Kidney (tissue), 14 donors: Measurements from ENCODE around the gene HNRNPF. TPM values are rescaled to one million over a fixed set of nuclear protein-coding genes. Genes with fewer than 3 reads are reported as not detected.

Source experiments
- DNase-seq, 5 donors: peaks; one replicate each; pipeline ENCODE4 v3.0.0-alpha.2; 2013 to 2020
- FAIRE-seq: peaks from 2 replicates; lab custom pipeline; 2012; peaks lifted over from hg19 to GRCh38; lab: Jason Lieb, UNC
- H3K27ac ChIP-seq, 2 donors: one replicate each; pipeline ENCODE4 v1.7.0; 2013; ENCODE audit warnings: low read depth in 2 of 2, low read length in 2 of 2, inconsistent platforms in 1 of 2
- H3K27me3 ChIP-seq: one replicate; pipeline ENCODE4 v1.7.1; 2013; ENCODE audit warnings: low read length, inconsistent platforms; ENCODE audit not compliant: control insufficient read depth, insufficient read depth
- H3K36me3 ChIP-seq, 3 donors: one replicate each; pipeline versions ENCODE4 v1.7.0 to v1.7.1; 2013; ENCODE audit warnings: low read length in 3 of 3, control low read depth in 1 of 3, inconsistent platforms in 1 of 3; ENCODE audit not compliant: insufficient read depth in 3 of 3, control insufficient read depth in 2 of 3
- H3K4me1 ChIP-seq, 3 donors: one replicate each; pipeline versions ENCODE4 v1.7.0 to v1.7.1; 2013; ENCODE audit warnings: low read length in 3 of 3, inconsistent platforms in 1 of 3, low read depth in 1 of 3; ENCODE audit not compliant: control insufficient read depth in 2 of 3, insufficient read depth in 2 of 3
- H3K4me3 ChIP-seq, 3 donors: one replicate each; pipeline versions ENCODE4 v1.7.0 to v1.8.1; 2013; ENCODE audit warnings: low read length in 3 of 3, control low read depth in 1 of 3, inconsistent platforms in 1 of 3
- H3K9ac ChIP-seq, 3 donors: one replicate each; pipeline versions ENCODE4 v1.7.0 to v1.7.1; 2013; ENCODE audit warnings: low read length in 3 of 3, control low read depth in 1 of 3, inconsistent platforms in 1 of 3
- H3K9me3 ChIP-seq, 3 donors: one replicate each; pipeline versions ENCODE4 v1.7.0 to v1.7.1; 2013; ENCODE audit warnings: low read length in 3 of 3, control low read depth in 1 of 3, inconsistent platforms in 1 of 3; ENCODE audit not compliant: control insufficient read depth in 2 of 3, insufficient read depth in 1 of 3
- CTCF ChIP-seq: IDR thresholded peaks from 3 replicates; pipeline ENCODE4 v1.5.1; 2012; ENCODE audit warnings: mild to moderate bottlenecking, moderate library complexity, borderline replicate concordance; ENCODE audit not compliant: insufficient read depth; ENCODE audit errors: extremely low read depth
- intact Hi-C: fragments of 100-400 bp; cut with DNase I; formaldehyde crosslinking; loops from one replicate; pipeline ENCODE4 v1.11.1; 2022
- polyA plus RNA-seq: library from polyadenylated mRNA; stranded (reverse); fragments of 350-450 nt; fragmentation: Illumina TruSeq; extraction: RNeasy Lipid Tissue Mini Kit (QIAGEN cat#74804); gene quantifications from one replicate; pipeline ENCODE4 v1.2.3, GENCODE V29; 2014; ENCODE audit warnings: low read depth, low replicate concordance; ENCODE audit not compliant: insufficient read depth
- total RNA-seq: library from RNA; stranded (reverse); fragmentation: NEBNext Ultra II Directional; extraction: Animal tissue kit (Norgen Biotek cat#: 25700); gene quantifications from one replicate; pipeline ENCODE4 v1.2.1, GENCODE V29; 2021
- donor health status: control.
- donor health status: control.
- donor health status: control.
- donor health status: control.
- donor health status: control.
- donor health status: DM: yes; HTN: yes; CAD: no.
- donor health status: Normal renal cell carcinoma (clear cell type).

The HNRNPF gene
- total and polyA plus RNA-seq, 2 donors from 2014 or later, result 74.0 to 190 TPM

- no peak for TF ChIP-seq CTCF
- DNase-seq (peak in 1 of 5 donors; percentile 39), FAIRE-seq (no peak)
- no peak overlapping the region for H3K4me3 ChIP-seq
- peaks cover 0 to 4% (median 0%) of the 10 kb centered on the region in 3 donors for H3K4me1 ChIP-seq
- H3K9me3 ChIP-seq, result no peaks in the 10 kb centered on the region
- no peak overlapping the region for H3K27ac ChIP-seq
- peaks cover 8 to 59% (median 43%) of the 10 kb centered on the region in 3 donors for H3K36me3 ChIP-seq
- H3K9ac ChIP-seq, result no peak overlapping the region
- H3K27me3 ChIP-seq, result no peaks in the 10 kb centered on the region
- intact Hi-C loops, result no loop called here
Observed at GRCh38 chr10:43387678-43388032, 21.3 kb downstream of the HNRNPF start.

DNA sequence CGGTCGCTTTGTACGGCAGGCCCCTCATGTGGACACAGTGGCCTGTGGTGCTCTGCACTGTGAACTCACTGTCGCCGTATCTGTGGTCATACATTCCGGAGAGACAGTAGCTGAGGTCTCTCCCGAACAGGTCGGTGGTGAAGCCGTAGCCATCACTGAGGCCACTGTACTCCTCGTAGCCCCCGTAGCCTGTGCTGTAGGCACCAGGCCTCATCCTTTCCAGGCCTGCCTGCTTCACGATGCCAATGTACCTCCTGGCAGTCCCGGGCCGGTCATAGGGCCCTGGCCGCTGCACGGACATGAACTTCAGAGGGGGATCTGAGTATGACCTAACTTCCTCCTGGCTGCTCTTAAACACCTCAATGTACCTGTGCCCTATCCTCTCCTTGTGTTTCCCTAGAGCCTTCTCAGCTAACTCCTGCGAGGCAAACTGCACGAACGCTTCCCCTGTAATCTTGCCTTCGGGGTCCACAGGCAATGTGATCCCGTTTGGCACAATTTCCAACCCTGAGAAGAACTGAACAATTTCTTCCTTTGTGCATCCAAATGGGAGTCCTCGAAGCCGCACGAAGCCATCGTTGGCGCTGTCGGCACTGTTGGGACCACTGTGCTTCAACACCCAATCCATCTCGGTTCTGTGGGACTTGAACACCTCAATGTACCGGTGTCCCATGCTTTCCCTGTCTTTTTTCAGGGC is 21.9 kb downstream of the HNRNPF start:
- Histone ChIP-seq H3K27me3 (no peaks in the 10 kb centered on the region), H3K27ac (no peak overlapping the region), H3K4me3 (no peak overlapping the region), H3K36me3 (peaks cover 8 to 55% (median 42%) of the 10 kb centered on the region in 3 donors), H3K9me3 (no peaks in the 10 kb centered on the region), H3K9ac (no peak overlapping the region), H3K4me1 (peaks cover 0 to 4% (median 0%) of the 10 kb centered on the region in 3 donors)
- TF ChIP-seq CTCF, result no peak
- DNase-seq (peak in 1 of 5 donors; percentile 68), FAIRE-seq (no peak)
- intact Hi-C loops, result no loop called here

DNA sequence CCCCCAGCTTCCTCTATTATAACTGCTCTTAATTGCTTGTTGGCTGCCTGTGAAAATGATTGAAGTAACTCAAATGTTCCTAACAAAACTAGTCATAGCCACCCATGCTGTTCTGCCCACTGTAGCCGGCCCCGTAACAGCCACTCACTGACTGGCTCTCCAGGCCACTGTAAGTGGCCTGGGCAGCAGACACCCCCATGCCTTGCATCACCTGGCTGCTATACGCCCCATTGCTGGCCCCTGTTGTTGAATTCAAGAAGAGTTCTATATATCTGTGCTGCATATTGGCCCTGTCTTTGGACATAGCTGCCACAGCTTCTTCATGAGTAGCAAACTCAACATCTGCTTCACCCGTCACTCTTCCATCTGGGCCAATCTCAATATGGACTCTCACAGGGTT is 22.4 kb downstream of the HNRNPF start:
- no peak overlapping the region for H3K27ac ChIP-seq
- TF ChIP-seq CTCF, result no peak
- DNase-seq, result peak in 1 of 5 donors; percentile 34
- intact Hi-C loops, result no loop called here
- FAIRE-seq, result no peak
- H3K9ac ChIP-seq, result no peak overlapping the region
- no peaks in the 10 kb centered on the region for H3K9me3 ChIP-seq
- H3K4me1 ChIP-seq, result peaks cover 0 to 4% (median 0%) of the 10 kb centered on the region in 3 donors
- no peaks in the 10 kb centered on the region for H3K27me3 ChIP-seq
- H3K4me3 ChIP-seq, result no peak overlapping the region
- peaks cover 8 to 52% (median 38%) of the 10 kb centered on the region in 3 donors for H3K36me3 ChIP-seq
